Psoas muscle (tissue), 8 donors: ENCODE data around the gene LECT2. TPM values are rescaled to one million over a fixed set of nuclear protein-coding genes. Genes with fewer than 3 reads are reported as not detected.

Source experiments
- ATAC-seq, 4 donors: fragments of 200-7000 bp; cut with Tn5 transposase; one replicate each; pipeline ENCODE4 v1.9.1; 2020; ENCODE audit warnings: moderate library complexity in 3 of 4, mild to moderate bottlenecking in 2 of 4
- DNase-seq, 2 donors: peaks; one replicate each; pipeline ENCODE4 v3.0.0-alpha.2; 2020
- H3K27ac ChIP-seq: fragments of 200-600 bp; one replicate; pipeline ENCODE4 v1.8.0; 2022
- H3K27me3 ChIP-seq, 3 donors: fragments of 200-600 bp in 1 of 3; one replicate each; pipeline versions ENCODE4 v1.6.1 to v1.8.0; 2013 to 2022; ENCODE audit warnings: low read length in 2 of 3, mild to moderate bottlenecking in 2 of 3, moderate library complexity in 1 of 3; ENCODE audit not compliant: insufficient read depth in 3 of 3
- H3K36me3 ChIP-seq, 2 donors: fragments of 200-600 bp in 1 of 2; one replicate each; pipeline versions ENCODE4 v1.6.1 to v1.8.0; 2013 to 2022; ENCODE audit warnings: low read depth in 1 of 2, mild to moderate bottlenecking in 1 of 2, moderate library complexity in 1 of 2; ENCODE audit not compliant: insufficient read depth in 1 of 2
- H3K4me1 ChIP-seq: fragments of 200-600 bp; one replicate; pipeline ENCODE4 v1.8.0; 2022
- H3K4me3 ChIP-seq: fragments of 200-600 bp; one replicate; pipeline ENCODE4 v1.8.0; 2022; ENCODE audit warnings: mild to moderate bottlenecking
- H3K9me3 ChIP-seq: fragments of 200-600 bp; one replicate; pipeline ENCODE4 v1.8.0; 2022
- WGBS, 3 donors: extraction: QIAGEN DNeasy Blood & Tissue Kit; methylation state at CpG; one replicate each; pipeline versions ENCODE4 v1.1.6 to v1.1.7; 2013; 5-methylcytosine and 5-hydroxymethylcytosine counted together
- intact Hi-C, 2 donors: fragments of 100-400 bp; cut with DNase I; formaldehyde crosslinking; loops; one replicate each; pipeline versions ENCODE4 v1.11.0 to v1.14.2; 2022
- polyA plus RNA-seq, 3 donors: library from polyadenylated mRNA; stranded (reverse); fragments of 200-250 nt; gene quantifications; one replicate each; pipeline ENCODE4 v1.2.3, GENCODE V29; 2013
- total RNA-seq, 4 donors: library from RNA; stranded (reverse); fragmentation: NEBNext Ultra II Directional in 2 of 4; extraction: Animal tissue kit (Norgen Biotek cat#: 25700) in 2 of 4; gene quantifications; one replicate each; pipeline versions ENCODE4 v1.2.1 to v1.2.4, GENCODE V29; 2021 to 2023
- TF ChIP-seq, protein P1 (sequence below): fragments of 200-600 bp; IDR thresholded peaks from one replicate; pipeline ENCODE4 v1.8.0; 2022; ENCODE audit warnings: antibody characterized with exemption
- donor health status: healthy with polysubstance abuse.
- donor health status: DM: no; HTN: no; CAD: no; lungs with moderate emphysema.
- donor health status: Bipolar disorder and iron deficiency.
- donor health status: healthy.
- donor health status: DM: yes; HTN: yes; CAD: no.
- donor health status: DM: no; HTN: no; CAD: no.
- donor health status: DM: no; HTN: no; CAD: no.
- donor health status: DM: yes; HTN: yes; CAD: no.

The LECT2 gene
- total and polyA plus RNA-seq, 7 donors = not detected

- no peaks in the 10 kb centered on the region for H3K36me3 ChIP-seq
- ATAC-seq = peak in 1 of 4 donors; percentile 8
- WGBS, 3 donors = 62 to 75% (median 73%) methylated on average over 3 of the region's 3 CpGs
- no peaks in the 10 kb centered on the region for H3K4me1 ChIP-seq
- TF ChIP-seq, protein P1, sequence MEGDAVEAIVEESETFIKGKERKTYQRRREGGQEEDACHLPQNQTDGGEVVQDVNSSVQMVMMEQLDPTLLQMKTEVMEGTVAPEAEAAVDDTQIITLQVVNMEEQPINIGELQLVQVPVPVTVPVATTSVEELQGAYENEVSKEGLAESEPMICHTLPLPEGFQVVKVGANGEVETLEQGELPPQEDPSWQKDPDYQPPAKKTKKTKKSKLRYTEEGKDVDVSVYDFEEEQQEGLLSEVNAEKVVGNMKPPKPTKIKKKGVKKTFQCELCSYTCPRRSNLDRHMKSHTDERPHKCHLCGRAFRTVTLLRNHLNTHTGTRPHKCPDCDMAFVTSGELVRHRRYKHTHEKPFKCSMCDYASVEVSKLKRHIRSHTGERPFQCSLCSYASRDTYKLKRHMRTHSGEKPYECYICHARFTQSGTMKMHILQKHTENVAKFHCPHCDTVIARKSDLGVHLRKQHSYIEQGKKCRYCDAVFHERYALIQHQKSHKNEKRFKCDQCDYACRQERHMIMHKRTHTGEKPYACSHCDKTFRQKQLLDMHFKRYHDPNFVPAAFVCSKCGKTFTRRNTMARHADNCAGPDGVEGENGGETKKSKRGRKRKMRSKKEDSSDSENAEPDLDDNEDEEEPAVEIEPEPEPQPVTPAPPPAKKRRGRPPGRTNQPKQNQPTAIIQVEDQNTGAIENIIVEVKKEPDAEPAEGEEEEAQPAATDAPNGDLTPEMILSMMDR = no peak
- peak overlapping the region; percentile 50 for H3K27ac ChIP-seq
- no peak for DNase-seq
- peaks cover 4% of the 10 kb centered on the region for H3K9me3 ChIP-seq
- intact Hi-C loops = no loop called here
- H3K4me3 ChIP-seq = no peak overlapping the region
- H3K27me3 ChIP-seq = no peaks in the 10 kb centered on the region
Observed at GRCh38 chr5:135986401-135986800, 31.6 kb upstream of the LECT2 start.

GRCh38 chr5:135985951-135986350 is 31.2 kb upstream of the LECT2 start:
- Histone ChIP-seq H3K36me3 (no peaks in the 10 kb centered on the region), H3K4me3 (no peak overlapping the region), H3K27ac (peak overlapping the region; percentile 50), H3K27me3 (no peaks in the 10 kb centered on the region), H3K9me3 (peaks cover 4% of the 10 kb centered on the region), H3K4me1 (no peaks in the 10 kb centered on the region)
- 58 to 72% (median 64%) methylated on average over 1 of the region's 1 CpG for WGBS, 3 donors
- TF ChIP-seq, protein P1 = no peak
- ATAC-seq (no peak), DNase-seq (no peak)
- intact Hi-C loops = no loop called here

- DNase-seq = no peak
- Histone ChIP-seq H3K4me3 (no peak overlapping the region), H3K4me1 (peaks cover 15% of the 10 kb centered on the region), H3K27me3 (peaks cover 0 to 3% (median 0%) of the 10 kb centered on the region in 3 donors), H3K36me3 (no peaks in the 10 kb centered on the region), H3K9me3 (no peaks in the 10 kb centered on the region), H3K27ac (no peak overlapping the region)
- no peak for ATAC-seq
- TF ChIP-seq, protein P1 = no peak
- intact Hi-C loops = no loop called here
- 84 to 91% (median 87%) methylated on average over 1 of the region's 1 CpG for WGBS, 3 donors
Observed at GRCh38 chr5:135980620-135981019, 25.8 kb upstream of the LECT2 start.

DNA sequence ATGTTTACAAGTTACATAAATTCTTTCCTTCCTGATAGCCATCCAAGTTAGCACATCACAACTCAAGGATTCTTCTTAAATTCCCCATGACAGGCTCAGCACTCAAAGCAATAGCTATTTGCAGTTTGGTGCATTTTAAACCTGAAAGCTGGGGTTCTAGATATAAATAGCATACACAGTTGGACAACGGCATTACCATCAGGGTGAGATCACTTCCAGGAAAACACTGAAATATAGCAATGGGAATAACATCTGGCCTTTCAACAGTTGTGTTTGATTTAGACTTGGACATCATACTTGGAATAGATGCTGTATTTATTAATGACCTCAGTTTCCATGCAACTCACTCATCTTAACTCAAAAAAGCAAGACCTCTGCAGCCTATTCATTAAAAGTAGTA is 24.7 kb upstream of the LECT2 start:
- WGBS, 3 donors = 2 to 9% (median 9%) methylated on average over 1 of the region's 1 CpG
- Histone ChIP-seq H3K4me1 (peaks cover 15% of the 10 kb centered on the region), H3K27ac (peak overlapping the region; percentile 61), H3K27me3 (peaks cover 0 to 3% (median 0%) of the 10 kb centered on the region in 3 donors), H3K9me3 (no peaks in the 10 kb centered on the region), H3K4me3 (no peak overlapping the region), H3K36me3 (no peaks in the 10 kb centered on the region)
- intact Hi-C loops = loop anchor here (5.0 to 10.0 kb wide), 2 partner anchors 78 to 85 kb away; no protein-coding TSS in a partner anchor
- no peak for DNase-seq
- peak; percentile 51 to 75 (median 68) for ATAC-seq
- TF ChIP-seq, protein P1 = no peak

DNA sequence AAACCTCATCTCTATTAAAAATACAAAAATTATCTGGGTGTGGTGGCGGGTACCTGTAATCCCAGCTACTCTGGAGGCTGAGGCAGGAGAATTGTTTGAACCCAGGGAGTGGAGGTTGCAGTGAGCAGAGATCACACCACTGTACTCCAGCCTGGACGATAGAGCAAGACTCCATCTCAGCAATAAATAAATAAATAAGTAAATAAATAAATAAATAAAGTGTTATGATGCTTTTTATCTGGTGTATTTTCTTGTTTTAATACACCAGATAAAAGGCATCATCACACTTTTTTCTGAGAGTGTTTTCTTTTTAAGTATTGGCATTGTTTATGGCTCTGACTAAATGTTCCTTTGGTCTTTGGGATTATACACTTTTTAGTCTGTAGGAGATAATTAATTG is 24.2 kb upstream of the LECT2 start:
- peaks cover 15% of the 10 kb centered on the region for H3K4me1 ChIP-seq
- TF ChIP-seq, protein P1 = no peak
- no peak for DNase-seq
- WGBS, 3 donors = 83 to 95% (median 88%) methylated on average over 2 of the region's 2 CpGs
- peak overlapping the region; percentile 61 for H3K27ac ChIP-seq
- ATAC-seq = no peak
- no peaks in the 10 kb centered on the region for H3K9me3 ChIP-seq
- no peak overlapping the region for H3K4me3 ChIP-seq
- intact Hi-C loops = loop anchor here (5.0 to 10.0 kb wide), 2 partner anchors 78 to 86 kb away; no protein-coding TSS in a partner anchor
- H3K36me3 ChIP-seq = no peaks in the 10 kb centered on the region
- peaks cover 0 to 3% (median 0%) of the 10 kb centered on the region in 3 donors for H3K27me3 ChIP-seq
